OCI-LY7 (cell line): ENCODE data around the gene CUBN.

Experiments
- EZH2phosphoT487 ChIP-seq: fragments of 200-600 bp; sonication (generic); IDR thresholded peaks from 2 replicates; pipeline ENCODE4 v1.6.1; 2018; ENCODE audit warnings: low read depth, borderline replicate concordance, mild to moderate bottlenecking, mixed run types, antibody characterized with exemption, low read length, moderate library complexity, mixed read lengths
- TF ChIP-seq, protein P1 (sequence below): fragments of 200-600 bp; sonication (generic); conservative IDR thresholded peaks from 2 replicates; pipeline ENCODE4 v1.5.1; 2014; ENCODE audit warnings: mild to moderate bottlenecking, antibody characterized with exemption, low read length, moderate library complexity, mixed read lengths

DNA sequence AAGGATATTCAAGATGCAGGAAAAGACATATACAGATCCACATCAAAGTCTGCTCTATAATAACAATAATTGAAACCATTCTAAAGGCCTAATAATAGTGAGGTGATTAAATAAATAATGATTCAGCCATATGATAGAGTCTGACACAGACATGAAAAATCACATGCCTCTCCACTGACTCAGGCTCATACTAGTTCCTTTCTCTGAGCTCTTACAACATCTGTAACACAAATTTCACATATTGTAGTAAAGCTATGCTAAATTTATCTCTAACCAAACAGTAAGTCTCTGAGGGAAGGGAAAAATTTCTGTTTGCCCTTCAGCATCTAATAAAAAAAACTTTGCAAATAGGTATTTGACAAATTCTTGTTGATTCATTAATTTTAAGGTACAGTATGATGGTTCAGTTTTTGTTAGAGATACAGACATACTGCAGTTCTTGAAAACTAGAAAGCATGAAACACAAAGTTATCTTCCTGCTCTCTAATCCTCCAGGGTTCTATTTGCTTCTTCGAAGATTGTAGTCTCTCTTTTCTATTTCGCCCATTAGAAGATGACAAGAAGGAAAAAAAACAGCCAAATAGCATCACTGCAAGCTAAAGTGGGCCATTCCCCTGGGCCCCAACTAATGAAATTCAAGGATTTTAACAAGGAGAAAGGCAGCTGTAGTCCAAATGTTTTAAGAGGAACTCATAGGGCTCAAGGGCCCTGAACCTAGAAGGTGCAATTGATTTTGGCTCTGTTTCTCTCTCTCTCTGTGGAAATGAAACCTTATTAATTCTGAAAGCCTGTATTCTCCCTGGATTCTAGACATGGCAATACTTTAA is 53.9 kb downstream of the CUBN start:
- TF ChIP-seq, protein P1, sequence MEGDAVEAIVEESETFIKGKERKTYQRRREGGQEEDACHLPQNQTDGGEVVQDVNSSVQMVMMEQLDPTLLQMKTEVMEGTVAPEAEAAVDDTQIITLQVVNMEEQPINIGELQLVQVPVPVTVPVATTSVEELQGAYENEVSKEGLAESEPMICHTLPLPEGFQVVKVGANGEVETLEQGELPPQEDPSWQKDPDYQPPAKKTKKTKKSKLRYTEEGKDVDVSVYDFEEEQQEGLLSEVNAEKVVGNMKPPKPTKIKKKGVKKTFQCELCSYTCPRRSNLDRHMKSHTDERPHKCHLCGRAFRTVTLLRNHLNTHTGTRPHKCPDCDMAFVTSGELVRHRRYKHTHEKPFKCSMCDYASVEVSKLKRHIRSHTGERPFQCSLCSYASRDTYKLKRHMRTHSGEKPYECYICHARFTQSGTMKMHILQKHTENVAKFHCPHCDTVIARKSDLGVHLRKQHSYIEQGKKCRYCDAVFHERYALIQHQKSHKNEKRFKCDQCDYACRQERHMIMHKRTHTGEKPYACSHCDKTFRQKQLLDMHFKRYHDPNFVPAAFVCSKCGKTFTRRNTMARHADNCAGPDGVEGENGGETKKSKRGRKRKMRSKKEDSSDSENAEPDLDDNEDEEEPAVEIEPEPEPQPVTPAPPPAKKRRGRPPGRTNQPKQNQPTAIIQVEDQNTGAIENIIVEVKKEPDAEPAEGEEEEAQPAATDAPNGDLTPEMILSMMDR, result no peak
- TF ChIP-seq EZH2phosphoT487, result no peak
